GM03348 (cell line): ENCODE measurements around the gene DNAAF8.

ENCODE experiments used
- DNase-seq: peaks from one replicate; pipeline ENCODE4 v3.0.0; 2012; ENCODE audit warnings: low spot score

DNAAF8 gene

GRCh38 chr16:4752351-4753100 is 18.2 kb downstream of the DNAAF8 start:
- DNase-seq = no peak

- DNase-seq = no peak
Measured at GRCh38 chr16:4753227-4753626, 18.9 kb downstream of the DNAAF8 start.

GRCh38 chr16:4754865-4755264 is 20.5 kb downstream of the DNAAF8 start:
- DNase-seq = no peak

- DNase-seq = no peak
Measured at GRCh38 chr16:4755687-4756086, 21.4 kb downstream of the DNAAF8 start.

GRCh38 chr16:4760221-4760910 is 26.0 kb downstream of the DNAAF8 start:
- DNase-seq = no peak

GRCh38 chr16:4762205-4762604 is 27.9 kb downstream of the DNAAF8 start:
- no peak for DNase-seq

- DNase-seq = no peak
Measured at GRCh38 chr16:4763791-4764190, 29.5 kb downstream of the DNAAF8 start.

GRCh38 chr16:4765511-4766474 is 31.5 kb downstream of the DNAAF8 start:
- DNase-seq = no peak

GRCh38 chr16:4766875-4767628 is 32.7 kb downstream of the DNAAF8 start, which contains the start of gene ZNF500:
TSS of gene ZNF500 (minus strand) at chr16:4767162. CDS start at chr16:4765978, 1,184 bp downstream.
- DNase-seq = peak; percentile 98

GRCh38 chr16:4767872-4768548 is 33.7 kb downstream of the DNAAF8 start:
- DNase-seq = no peak

GRCh38 chr16:4768549-4769305 is 34.4 kb downstream of the DNAAF8 start:
- peak; percentile 98 for DNase-seq

GRCh38 chr16:4769306-4769638 is 34.9 kb downstream of the DNAAF8 start:
- no peak for DNase-seq

GRCh38 chr16:4771646-4772045 is 37.3 kb downstream of the DNAAF8 start:
- no peak for DNase-seq

- DNase-seq = no peak
Measured at GRCh38 chr16:4772351-4772750, 38.0 kb downstream of the DNAAF8 start.

GRCh38 chr16:4775005-4775404 is 40.7 kb downstream of the DNAAF8 start:
- DNase-seq = no peak

- DNase-seq = no peak
Measured at GRCh38 chr16:4776141-4776705, 41.9 kb downstream of the DNAAF8 start.

- no peak for DNase-seq
Measured at GRCh38 chr16:4777339-4778049, 43.2 kb downstream of the DNAAF8 start.

GRCh38 chr16:4778050-4778392 is 43.7 kb downstream of the DNAAF8 start:
- DNase-seq = no peak

GRCh38 chr16:4780235-4780634 is 45.9 kb downstream of the DNAAF8 start:
- no peak for DNase-seq
